PC-3 (cell line): ENCODE results near the gene SMAD1.

Experiments
- CTCF ChIP-seq: fragments of 300-600 bp; sonication (generic); conservative IDR thresholded peaks from 2 replicates; pipeline ENCODE4 v1.5.1; 2017; ENCODE audit warnings: antibody characterized with exemption, low read depth, mild to moderate bottlenecking, low read length
- EZH2 ChIP-seq: fragments of 300-600 bp; sonication (generic); IDR thresholded peaks from one replicate; pipeline ENCODE4 v1.6.1; 2017; ENCODE audit warnings: antibody characterized with exemption, mild to moderate bottlenecking, low read length; ENCODE audit not compliant: unreplicated experiment

- TF ChIP-seq CTCF: no peak
- TF ChIP-seq EZH2: no peak
Measured at GRCh38 chr4:145451895-145452294, 29.8 kb upstream of the SMAD1 start.
